GM18517 (cell line): ENCODE data around the gene OPRL1.
"Not testable (repeated sequence)": the region's sequence is repeated elsewhere in the genome, so short reads cannot be mapped to it uniquely, and the experiment has no call there.

Experiments used
- ATAC-seq: cut with Tn5 transposase; IDR thresholded peaks from one replicate; pipeline ENCODE4 v1.9.1; 2021; ENCODE audit warnings: mild to moderate bottlenecking, moderate library complexity; ENCODE audit not compliant: unreplicated experiment

Gene OPRL1

GRCh38 chr20:64114356-64114971, 34.6 kb downstream of the OPRL1 start:
- ATAC-seq = no peak

DNA sequence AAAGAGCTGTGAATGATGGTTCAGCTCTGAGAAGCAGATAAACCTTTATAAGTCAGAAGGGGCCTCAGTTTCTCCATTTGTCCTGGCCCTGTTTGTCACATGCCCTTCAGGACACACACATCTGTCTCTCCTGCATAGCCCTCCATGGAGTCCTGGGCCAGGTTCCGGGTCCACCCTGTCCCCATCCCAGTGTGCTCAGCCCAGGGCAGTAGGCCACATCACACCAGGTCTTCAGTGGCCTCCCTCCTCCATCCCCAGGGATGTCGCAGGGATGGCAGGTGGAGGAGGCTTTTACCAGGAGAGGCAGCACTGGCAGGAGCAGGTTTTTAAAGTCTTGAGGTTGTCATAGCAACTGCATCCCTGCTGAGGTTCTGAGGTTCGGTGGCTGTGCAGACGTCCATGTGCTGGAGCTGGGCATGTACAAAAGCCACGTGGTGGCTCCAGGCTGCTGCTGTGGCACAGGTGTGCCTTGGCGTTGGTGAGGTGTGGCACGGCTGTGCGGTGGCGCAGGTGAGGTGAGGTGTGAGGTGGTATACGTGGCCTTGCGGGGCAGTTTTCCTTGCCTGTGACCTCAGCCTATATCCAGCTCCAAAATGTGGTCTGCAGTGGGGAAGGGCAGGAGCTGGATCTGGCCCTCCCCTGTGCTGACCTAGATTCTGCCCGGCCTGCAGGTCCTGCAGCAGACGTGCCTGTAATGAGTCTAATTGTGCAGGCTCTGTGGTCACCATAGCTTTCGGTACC, 35.5 kb downstream of the OPRL1 start:
- ATAC-seq = no peak

DNA sequence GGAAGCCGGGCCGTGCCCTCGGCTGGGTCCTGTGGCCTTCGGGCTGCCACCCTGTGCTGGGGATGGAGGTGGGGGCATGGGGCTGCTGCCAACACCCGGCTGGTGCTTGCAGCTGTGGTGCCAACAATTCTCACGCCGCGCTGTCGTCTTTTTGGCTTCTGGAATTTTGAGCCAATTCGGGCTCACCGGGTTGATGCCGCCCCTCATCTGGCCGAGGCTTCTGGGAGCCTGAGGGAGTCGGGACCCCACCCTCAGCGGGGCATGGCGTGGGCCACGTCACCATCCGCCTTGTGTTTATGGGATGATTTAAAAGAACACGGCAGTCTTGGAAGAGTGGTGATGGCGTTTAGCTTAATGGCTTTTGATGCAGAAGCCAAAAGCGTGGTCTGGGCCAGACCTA, 36.1 kb downstream of the OPRL1 start:
- no peak for ATAC-seq

- ATAC-seq = no peak
Measured at GRCh38 chr20:64116541-64117431, 36.9 kb downstream of the OPRL1 start.

DNA sequence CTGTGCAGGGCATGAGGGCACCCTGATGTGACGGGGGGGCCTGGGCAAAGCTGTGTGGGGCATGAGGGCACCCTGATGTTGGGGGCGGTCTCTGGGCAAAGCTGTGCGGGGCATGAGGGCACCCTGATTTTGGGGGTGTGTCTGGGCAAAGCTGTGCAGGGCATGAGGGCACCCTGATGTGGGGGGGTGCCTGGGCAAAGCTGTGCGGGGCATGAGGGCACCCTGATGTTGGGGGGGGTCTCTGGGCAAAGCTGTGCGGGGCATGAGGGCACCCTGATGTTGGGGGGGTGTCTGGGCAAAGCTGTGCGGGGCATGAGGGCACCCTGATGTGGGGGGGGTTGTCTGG, 37.5 kb downstream of the OPRL1 start:
- ATAC-seq = not testable (repeated sequence)

DNA sequence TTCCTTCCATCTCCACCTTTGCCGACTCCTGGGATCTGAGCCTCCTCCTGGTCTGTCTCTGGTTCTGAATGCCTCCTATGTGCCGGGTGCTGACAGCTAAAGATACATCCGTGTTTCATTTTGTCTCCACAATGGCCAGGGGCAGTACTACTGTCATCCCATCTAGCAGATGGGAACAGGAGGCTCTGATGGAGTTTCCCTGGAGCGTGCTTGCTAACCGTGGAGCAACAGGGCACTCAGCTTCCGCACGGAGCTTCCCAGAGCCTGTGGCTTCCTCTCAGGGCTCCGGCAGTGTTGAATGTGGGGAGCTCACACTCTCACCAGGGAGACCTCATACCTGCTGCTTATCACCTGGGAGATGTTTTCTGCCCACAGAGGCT, 39.4 kb downstream of the OPRL1 start:
- no peak for ATAC-seq

GRCh38 chr20:64119681-64120341, 39.9 kb downstream of the OPRL1 start:
- ATAC-seq = no peak

DNA sequence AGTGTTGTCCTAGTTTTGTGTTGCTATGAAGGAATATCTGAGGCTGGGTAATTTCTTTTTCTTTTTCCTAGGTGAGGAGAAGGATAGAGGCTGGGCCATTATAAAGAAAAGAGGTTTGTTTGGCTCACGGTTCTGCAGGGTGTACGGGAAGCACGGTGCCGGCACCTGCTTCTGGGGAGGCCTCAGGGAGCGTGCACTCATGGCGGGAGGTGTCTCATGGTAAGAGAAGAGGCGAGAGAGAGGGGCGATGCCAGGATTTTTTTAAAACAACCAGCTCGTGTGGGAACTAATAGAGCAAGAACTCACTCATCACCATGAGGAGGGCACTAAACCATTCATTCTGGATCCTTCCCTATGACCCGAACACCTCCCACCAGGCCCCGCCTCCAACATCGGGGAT, 41.7 kb downstream of the OPRL1 start:
- ATAC-seq = no peak

- not testable (repeated sequence) for ATAC-seq
Measured at GRCh38 chr20:64122927-64123326, 43.0 kb downstream of the OPRL1 start.

GRCh38 chr20:64123517-64123916, 43.6 kb downstream of the OPRL1 start:
- ATAC-seq = not testable (repeated sequence)

- ATAC-seq = no peak
Measured at GRCh38 chr20:64129146-64129782, 49.4 kb downstream of the OPRL1 start.

DNA sequence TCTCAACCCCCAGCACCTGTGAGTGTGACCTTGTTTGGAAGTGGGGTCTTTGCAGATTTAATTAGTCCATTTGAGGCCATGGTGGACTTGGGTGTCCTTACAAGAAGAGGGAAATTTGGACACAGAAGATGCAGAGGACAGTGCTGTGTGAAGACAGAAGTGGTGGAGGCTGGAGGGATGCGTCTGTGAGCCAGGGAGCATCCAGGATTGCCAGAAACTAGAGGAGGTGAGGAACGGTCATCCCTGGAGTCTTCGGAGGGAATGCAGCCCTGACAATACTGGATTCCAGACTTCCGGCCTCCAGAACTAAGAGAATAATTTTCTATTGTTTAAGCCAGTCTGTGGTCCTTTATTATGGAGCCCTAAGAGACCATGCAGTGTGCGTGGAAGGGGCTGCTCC, 50.4 kb downstream of the OPRL1 start:
- no peak for ATAC-seq

GRCh38 chr20:64130876-64131275, 51.0 kb downstream of the OPRL1 start:
- no peak for ATAC-seq

DNA sequence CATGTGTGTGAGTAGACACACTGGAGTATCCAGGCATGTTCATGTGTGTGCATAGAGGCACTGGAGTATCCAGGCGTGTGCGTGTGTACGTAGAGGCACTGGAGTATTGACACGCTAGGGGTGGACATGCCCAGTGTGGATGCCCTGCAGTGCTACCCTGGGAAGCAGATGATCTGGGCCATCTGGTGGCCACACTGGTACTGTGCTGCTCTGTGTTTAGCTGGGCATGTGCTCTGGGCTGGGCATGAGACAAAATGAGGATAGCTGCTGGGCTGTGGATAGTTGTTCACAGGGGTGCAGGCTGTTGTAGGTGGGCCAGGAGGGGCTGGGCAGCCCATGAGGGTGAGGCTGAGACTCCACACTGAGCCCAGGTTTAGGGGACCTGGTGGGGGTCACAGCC, 51.5 kb downstream of the OPRL1 start:
- ATAC-seq = no peak

DNA sequence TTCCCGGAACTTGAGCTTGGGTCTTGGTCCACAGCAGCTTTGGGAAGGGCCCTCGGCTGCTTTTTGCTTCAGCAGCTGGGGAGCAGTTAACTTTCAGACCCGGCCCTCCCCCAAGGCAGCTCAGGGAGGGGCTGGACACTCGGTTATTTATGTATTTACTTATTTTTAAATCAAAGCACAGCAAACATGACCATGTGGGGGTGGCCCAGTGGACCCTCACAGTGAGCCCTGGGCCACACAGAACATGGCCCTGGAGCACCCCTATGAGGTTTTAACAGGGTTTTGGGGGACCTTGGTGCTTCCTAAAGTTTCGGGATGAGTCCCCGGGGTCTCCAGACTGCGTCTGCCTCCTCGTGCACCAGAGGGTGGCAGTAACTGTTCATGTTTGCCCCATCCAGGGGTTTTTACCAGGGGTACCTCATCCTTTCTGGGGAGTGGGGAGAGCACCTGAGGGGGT, 54.1 kb downstream of the OPRL1 start:
- no peak for ATAC-seq

GRCh38 chr20:64134744-64135143, 54.9 kb downstream of the OPRL1 start:
- not testable (repeated sequence) for ATAC-seq

- no peak for ATAC-seq
Measured at GRCh38 chr20:64136004-64136710, 56.3 kb downstream of the OPRL1 start.

DNA sequence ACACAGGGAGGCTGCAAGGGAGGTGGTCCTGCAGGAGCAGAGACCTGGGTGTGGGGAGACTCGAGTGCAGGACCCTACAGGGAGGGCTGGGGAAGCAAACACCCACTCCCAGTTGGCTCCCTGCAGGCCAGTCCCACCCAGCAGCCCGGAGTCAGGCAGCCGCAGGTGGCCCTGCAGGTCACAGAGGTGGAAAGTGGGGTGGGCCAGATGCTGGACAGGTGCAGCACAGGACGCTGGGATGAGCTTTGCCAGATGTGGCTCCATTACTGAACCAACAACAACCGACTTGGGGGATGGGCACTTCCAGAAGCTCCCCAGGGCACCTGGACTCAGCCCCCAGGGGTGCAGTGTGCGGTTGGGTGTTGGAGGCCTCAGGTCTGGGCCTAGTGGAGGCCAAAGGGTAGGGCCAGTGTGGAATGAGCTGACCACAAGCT, 57.7 kb downstream of the OPRL1 start:
- no peak for ATAC-seq

- no peak for ATAC-seq
Measured at GRCh38 chr20:64138276-64138815, 58.5 kb downstream of the OPRL1 start.
